Measurements from ENCODE around the gene HOXA11. TPM values are rescaled to one million over a fixed set of nuclear protein-coding genes. Genes with fewer than 3 reads are reported as not detected.

Gene HOXA11
- total and polyA plus RNA-seq, 4 donors, result not detected

DNA sequence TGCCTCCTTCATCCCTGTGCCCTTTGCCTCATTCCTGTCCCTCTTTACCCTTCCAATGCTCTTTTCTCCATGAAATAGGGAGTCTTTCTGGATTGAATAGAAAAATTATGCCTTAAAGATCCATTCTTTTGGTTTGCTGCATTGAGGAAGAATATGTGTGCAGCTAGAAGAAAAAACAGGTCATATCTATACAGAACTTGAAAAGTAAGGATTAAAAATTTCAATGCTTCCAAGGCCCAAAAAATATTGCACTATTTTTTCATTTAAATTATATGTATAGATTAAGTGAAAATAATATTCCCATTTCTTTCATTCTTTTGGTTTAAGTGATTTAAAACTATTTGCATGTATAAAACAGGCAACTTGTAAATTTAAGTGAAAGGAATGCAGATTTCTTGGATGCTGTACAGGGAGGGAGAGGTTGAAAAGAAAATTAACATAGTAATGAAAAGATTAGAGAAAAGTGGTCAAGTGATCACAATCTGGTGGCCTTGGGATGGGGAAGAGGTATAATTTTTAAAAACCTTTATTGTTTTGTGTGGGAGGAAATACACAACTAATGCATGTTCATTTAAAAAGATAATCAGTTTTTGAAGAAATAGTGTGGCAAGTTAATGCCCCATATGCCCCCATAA, 39.0 kb upstream of the HOXA11 start:
- Histone ChIP-seq H3K27me3 (ENCODE audit: control insufficient read depth in 4 of 4, insufficient read depth in 4 of 4, low read length in 3 of 4) (peaks cover 3 to 36% (median 14%) of the 10 kb centered on the region in 4 donors), H3K4me1 (ENCODE audit: control insufficient read depth in 4 of 4, insufficient read depth in 4 of 4, low read length in 3 of 4) (peaks cover 0 to 5% (median 0%) of the 10 kb centered on the region in 4 donors), H3K36me3 (ENCODE audit: control insufficient read depth in 4 of 4, insufficient read depth in 3 of 4, low read depth in 1 of 4, low read length in 3 of 4) (no peaks in the 10 kb centered on the region), H3K9me3 (ENCODE audit: control insufficient read depth in 4 of 4, low read length in 3 of 4) (no peaks in the 10 kb centered on the region), H3K4me3 (ENCODE audit: low read depth in 1 of 3, low read length in 3 of 3) (no peak overlapping the region), H3K9ac (ENCODE audit: low read depth in 1 of 2, low read length in 2 of 2) (no peak overlapping the region), H3K27ac (ENCODE audit: low read depth in 1 of 2, low read length in 2 of 2) (no peak overlapping the region)
- no peak for TF ChIP-seq SP1 (IDR thresholded peaks at IDR 0.05)
- no peak for TF ChIP-seq GABPA (IDR thresholded peaks at IDR 0.05 in 1 of 2, conservative IDR thresholded peaks at IDR 0.05 in 1 of 2)
- TF ChIP-seq RXRA (IDR thresholded peaks at IDR 0.05), result no peak
- TF ChIP-seq, protein P1, sequence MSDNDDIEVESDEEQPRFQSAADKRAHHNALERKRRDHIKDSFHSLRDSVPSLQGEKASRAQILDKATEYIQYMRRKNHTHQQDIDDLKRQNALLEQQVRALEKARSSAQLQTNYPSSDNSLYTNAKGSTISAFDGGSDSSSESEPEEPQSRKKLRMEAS (IDR thresholded peaks at IDR 0.05), result no peak
- no peak for TF ChIP-seq TAF1 (conservative IDR thresholded peaks at IDR 0.05)
- no peak for TF ChIP-seq RAD21 (IDR thresholded peaks at IDR 0.05)
- no peak for TF ChIP-seq NR2F2 (IDR thresholded peaks at IDR 0.05)
- TF ChIP-seq, protein P2, sequence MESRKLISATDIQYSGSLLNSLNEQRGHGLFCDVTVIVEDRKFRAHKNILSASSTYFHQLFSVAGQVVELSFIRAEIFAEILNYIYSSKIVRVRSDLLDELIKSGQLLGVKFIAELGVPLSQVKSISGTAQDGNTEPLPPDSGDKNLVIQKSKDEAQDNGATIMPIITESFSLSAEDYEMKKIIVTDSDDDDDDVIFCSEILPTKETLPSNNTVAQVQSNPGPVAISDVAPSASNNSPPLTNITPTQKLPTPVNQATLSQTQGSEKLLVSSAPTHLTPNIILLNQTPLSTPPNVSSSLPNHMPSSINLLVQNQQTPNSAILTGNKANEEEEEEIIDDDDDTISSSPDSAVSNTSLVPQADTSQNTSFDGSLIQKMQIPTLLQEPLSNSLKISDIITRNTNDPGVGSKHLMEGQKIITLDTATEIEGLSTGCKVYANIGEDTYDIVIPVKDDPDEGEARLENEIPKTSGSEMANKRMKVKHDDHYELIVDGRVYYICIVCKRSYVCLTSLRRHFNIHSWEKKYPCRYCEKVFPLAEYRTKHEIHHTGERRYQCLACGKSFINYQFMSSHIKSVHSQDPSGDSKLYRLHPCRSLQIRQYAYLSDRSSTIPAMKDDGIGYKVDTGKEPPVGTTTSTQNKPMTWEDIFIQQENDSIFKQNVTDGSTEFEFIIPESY (IDR thresholded peaks at IDR 0.05), result no peak
- TF ChIP-seq, protein P3, sequence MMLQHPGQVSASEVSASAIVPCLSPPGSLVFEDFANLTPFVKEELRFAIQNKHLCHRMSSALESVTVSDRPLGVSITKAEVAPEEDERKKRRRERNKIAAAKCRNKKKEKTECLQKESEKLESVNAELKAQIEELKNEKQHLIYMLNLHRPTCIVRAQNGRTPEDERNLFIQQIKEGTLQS (IDR thresholded peaks at IDR 0.05), result no peak
- DNase-seq (ENCODE audit: low spot score), result no peak

DNA sequence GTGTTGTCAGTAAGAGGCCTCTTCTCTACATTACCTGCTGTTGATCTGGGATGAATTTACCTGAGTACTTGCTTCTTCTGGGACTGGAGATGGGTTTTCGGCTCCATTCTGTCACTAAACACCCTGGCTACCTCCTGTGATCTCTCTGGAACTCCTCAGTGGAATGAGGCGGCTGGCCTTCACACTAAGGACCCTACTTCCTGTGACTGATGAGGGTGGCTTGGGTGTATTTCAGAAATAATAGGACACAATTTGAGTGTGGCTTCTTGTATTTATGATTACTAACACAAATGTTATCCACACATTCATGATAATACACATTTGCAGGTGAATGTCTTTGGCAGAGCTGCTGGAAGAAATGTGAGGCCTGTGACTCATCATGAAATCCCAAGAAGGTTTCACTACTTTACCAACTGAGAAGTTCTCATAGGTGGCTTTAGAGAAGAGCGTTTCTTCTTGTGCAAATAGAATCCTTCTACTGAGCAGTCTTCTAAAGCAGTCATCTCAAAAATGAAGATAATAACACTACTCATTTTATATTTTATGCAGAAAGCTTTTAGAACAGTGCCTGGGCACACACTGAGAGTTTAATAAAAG, 36.3 kb upstream of the HOXA11 start:
- Histone ChIP-seq H3K9me3 (ENCODE audit: control insufficient read depth in 4 of 4, low read length in 3 of 4) (no peaks in the 10 kb centered on the region), H3K27ac (ENCODE audit: low read depth in 1 of 2, low read length in 2 of 2) (no peak overlapping the region), H3K4me3 (ENCODE audit: low read depth in 1 of 3, low read length in 3 of 3) (no peak overlapping the region), H3K9ac (ENCODE audit: low read depth in 1 of 2, low read length in 2 of 2) (no peak overlapping the region), H3K36me3 (ENCODE audit: control insufficient read depth in 4 of 4, insufficient read depth in 3 of 4, low read depth in 1 of 4, low read length in 3 of 4) (no peaks in the 10 kb centered on the region), H3K27me3 (ENCODE audit: control insufficient read depth in 4 of 4, insufficient read depth in 4 of 4, low read length in 3 of 4) (peaks cover 3 to 36% (median 14%) of the 10 kb centered on the region in 4 donors), H3K4me1 (ENCODE audit: control insufficient read depth in 4 of 4, insufficient read depth in 4 of 4, low read length in 3 of 4) (peaks cover 0 to 5% (median 0%) of the 10 kb centered on the region in 4 donors)
- no peak for DNase-seq (ENCODE audit: low spot score)
- WGBS, result 93% methylated on average over 3 of the region's 3 CpGs
- no peak for TF ChIP-seq GABPA (IDR thresholded peaks at IDR 0.05 in 1 of 2, conservative IDR thresholded peaks at IDR 0.05 in 1 of 2)
- no peak for TF ChIP-seq HNF4G (IDR thresholded peaks at IDR 0.05)

DNA sequence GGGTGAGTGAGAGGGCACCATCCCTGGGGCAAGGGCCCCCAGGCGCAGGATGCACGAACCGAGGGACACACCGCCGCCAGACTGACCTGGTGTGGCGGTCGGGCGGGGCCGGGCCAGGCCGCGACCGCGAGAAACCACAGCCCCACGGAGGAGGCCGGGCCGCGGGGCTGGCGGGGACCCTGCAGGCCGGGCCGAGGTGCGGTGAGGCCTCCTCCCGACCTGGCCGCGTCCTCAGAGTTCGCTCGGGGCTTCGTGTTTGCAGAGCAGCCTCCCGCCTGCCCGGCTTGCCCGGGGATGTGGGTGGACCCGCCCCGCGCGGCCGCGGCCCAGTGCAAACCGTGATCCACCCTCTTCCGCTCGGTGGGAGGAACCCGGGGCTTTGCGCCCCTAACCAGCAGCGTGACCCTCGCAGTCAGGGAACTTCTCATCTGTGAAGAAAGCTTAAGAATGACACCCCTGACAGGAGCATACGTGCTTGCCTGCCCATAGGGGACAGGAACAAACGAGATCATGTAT, 35.5 kb upstream of the HOXA11 start:
- WGBS, result 22% methylated on average over 45 of the region's 45 CpGs
- Histone ChIP-seq H3K4me1 (ENCODE audit: control insufficient read depth in 4 of 4, insufficient read depth in 4 of 4, low read length in 3 of 4) (peaks cover 0 to 3% (median 0%) of the 10 kb centered on the region in 4 donors), H3K4me3 (ENCODE audit: low read depth in 1 of 3, low read length in 3 of 3) (no peak overlapping the region)

More for the DNA sequence above, 35.5 kb upstream of the HOXA11 start:
- TF ChIP-seq, protein P4, sequence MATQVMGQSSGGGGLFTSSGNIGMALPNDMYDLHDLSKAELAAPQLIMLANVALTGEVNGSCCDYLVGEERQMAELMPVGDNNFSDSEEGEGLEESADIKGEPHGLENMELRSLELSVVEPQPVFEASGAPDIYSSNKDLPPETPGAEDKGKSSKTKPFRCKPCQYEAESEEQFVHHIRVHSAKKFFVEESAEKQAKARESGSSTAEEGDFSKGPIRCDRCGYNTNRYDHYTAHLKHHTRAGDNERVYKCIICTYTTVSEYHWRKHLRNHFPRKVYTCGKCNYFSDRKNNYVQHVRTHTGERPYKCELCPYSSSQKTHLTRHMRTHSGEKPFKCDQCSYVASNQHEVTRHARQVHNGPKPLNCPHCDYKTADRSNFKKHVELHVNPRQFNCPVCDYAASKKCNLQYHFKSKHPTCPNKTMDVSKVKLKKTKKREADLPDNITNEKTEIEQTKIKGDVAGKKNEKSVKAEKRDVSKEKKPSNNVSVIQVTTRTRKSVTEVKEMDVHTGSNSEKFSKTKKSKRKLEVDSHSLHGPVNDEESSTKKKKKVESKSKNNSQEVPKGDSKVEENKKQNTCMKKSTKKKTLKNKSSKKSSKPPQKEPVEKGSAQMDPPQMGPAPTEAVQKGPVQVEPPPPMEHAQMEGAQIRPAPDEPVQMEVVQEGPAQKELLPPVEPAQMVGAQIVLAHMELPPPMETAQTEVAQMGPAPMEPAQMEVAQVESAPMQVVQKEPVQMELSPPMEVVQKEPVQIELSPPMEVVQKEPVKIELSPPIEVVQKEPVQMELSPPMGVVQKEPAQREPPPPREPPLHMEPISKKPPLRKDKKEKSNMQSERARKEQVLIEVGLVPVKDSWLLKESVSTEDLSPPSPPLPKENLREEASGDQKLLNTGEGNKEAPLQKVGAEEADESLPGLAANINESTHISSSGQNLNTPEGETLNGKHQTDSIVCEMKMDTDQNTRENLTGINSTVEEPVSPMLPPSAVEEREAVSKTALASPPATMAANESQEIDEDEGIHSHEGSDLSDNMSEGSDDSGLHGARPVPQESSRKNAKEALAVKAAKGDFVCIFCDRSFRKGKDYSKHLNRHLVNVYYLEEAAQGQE (IDR thresholded peaks at IDR 0.05), result no peak
- TF ChIP-seq, protein P3 (IDR thresholded peaks at IDR 0.05), result no peak
- TF ChIP-seq FOXA1 (IDR thresholded peaks at IDR 0.05), result no peak
- no peak for TF ChIP-seq JUND (IDR thresholded peaks at IDR 0.05)
- no peak for TF ChIP-seq FOXA2 (IDR thresholded peaks at IDR 0.05)
- no peak for TF ChIP-seq HNF4A (conservative IDR thresholded peaks at IDR 0.05)
- no peak for TF ChIP-seq TAF1 (conservative IDR thresholded peaks at IDR 0.05)
- TF ChIP-seq RXRA (IDR thresholded peaks at IDR 0.05), result no peak
- no peak for TF ChIP-seq HNF4G (IDR thresholded peaks at IDR 0.05)
- TF ChIP-seq NR2F2 (IDR thresholded peaks at IDR 0.05), result no peak
- TF ChIP-seq, protein P1 (IDR thresholded peaks at IDR 0.05), result no peak
- TF ChIP-seq SP1 (IDR thresholded peaks at IDR 0.05), result no peak
- TF ChIP-seq, protein P2 (IDR thresholded peaks at IDR 0.05), result no peak
- no peak for TF ChIP-seq EGR1 (IDR thresholded peaks at IDR 0.05; ENCODE audit: low read depth in 2 of 2)
- no peak for TF ChIP-seq RAD21 (IDR thresholded peaks at IDR 0.05)
- no peaks in the 10 kb centered on the region for H3K36me3 ChIP-seq (ENCODE audit: control insufficient read depth in 4 of 4, insufficient read depth in 3 of 4, low read depth in 1 of 4, low read length in 3 of 4)
- no peaks in the 10 kb centered on the region for H3K9me3 ChIP-seq (ENCODE audit: control insufficient read depth in 4 of 4, low read length in 3 of 4)
- peaks cover 3 to 33% (median 13%) of the 10 kb centered on the region in 4 donors for H3K27me3 ChIP-seq (ENCODE audit: control insufficient read depth in 4 of 4, insufficient read depth in 4 of 4, low read length in 3 of 4)
- no peak for DNase-seq (ENCODE audit: low spot score)
- no peak overlapping the region for H3K9ac ChIP-seq (ENCODE audit: low read depth in 1 of 2, low read length in 2 of 2)
- H3K27ac ChIP-seq (ENCODE audit: low read depth in 1 of 2, low read length in 2 of 2), result no peak overlapping the region
